GM18861 (cell line): ENCODE data around the gene INKA1.

Experiments used
- ATAC-seq: cut with Tn5 transposase; IDR thresholded peaks from one replicate; pipeline ENCODE4 v1.9.1; 2021; ENCODE audit not compliant: unreplicated experiment

INKA1 gene

DNA sequence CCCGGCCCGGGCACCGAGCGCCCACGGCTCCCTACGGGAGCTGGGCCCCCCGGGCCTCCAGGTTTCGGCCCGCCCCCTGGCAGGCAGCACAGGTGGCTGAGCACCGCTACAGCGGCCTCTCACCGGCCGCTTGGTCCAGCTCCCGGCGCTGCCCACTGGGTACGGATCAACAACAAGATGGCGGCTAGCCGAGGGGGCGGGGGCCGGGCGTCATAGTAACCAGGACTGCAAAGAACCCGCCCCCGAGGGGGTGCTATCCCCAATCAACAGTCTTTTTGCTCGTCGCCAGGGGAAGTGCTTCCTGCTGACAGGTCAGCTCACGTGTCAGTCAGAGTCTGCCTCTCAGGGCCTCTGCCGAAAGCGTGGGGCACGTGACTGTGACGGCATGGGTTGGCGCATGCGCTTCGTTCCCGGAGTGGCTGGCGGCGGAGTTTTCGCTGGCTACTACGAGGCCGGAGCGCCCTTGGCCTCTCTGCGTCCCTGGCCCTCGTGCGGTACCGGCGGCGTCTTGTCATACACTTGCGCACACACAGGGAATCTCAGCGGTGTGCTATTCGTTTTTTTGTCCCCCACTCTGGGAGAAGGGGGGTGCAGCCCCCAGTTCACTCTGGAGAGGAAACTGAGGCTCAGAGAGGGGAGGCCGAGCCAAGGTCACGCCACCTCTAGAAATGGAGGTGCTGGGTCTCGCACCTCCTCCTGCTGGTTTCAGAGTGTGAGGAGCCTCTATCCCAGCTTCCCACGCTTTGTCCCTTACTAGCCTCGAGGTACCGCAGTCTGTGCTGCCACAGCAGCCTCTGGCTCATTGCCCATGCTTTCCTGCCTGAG, 16.5 kb upstream of the INKA1 start, which contains the start of gene IP6K1:
Gene IP6K1, minus strand, starts transcription at position 186 of the 825 bp plus-strand sequence. CDS start 38,502 bp downstream, outside the sequence.
- peak; percentile 98 for ATAC-seq

DNA sequence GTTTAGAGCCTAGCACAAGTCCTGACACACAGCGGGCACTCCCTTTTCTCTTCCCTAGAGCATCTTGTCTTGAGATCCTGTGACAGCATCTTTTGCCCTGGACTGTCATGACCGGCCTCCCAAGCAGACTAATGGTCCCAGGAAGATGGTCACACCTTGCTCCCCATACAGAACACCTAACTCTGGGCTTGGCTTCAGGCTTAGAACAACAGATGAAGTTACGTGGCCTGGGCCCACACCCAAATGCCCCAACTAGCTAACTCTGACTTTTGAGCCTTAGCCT, 15.9 kb upstream of the INKA1 start:
- ATAC-seq: no peak

DNA sequence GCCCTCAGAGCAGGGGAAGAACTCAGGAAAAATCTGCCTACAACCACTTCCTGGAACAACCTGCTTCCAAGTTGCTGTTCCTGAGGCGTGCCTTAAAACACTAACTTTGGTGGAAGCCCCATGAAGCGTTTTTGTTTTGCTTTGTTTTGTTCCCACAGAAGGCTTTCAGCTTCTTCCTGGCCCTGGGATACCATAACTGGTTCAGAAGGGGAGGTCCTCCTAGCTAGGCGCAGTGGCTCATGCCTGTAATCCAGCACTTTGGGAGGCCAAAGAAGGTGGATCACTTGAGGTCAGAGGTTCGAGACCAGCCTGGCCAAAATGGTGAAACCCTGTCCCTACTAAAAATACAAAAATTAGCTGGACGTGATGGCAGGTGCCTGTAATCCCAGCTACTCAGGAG, 15.5 kb upstream of the INKA1 start:
- ATAC-seq: no peak

DNA sequence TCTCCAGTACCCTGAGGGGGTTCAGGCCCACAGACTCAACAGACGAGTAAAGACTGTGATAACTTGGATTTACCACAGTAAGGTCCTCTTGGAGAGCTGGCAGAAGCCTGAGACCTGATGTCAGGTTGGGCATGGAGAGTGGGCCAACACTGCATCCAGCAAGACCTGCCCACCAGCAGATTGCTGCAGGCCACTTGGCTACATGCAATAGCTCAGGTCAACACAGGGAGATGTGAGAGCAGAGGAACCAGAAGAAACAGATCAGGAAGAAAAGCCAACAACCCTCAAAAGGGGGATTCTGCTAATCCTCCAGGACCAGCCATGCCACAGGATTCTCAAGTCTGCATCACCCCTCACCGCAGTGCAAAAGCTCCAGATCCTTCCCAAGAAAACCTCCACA, 15.0 kb upstream of the INKA1 start:
- ATAC-seq: no peak

DNA sequence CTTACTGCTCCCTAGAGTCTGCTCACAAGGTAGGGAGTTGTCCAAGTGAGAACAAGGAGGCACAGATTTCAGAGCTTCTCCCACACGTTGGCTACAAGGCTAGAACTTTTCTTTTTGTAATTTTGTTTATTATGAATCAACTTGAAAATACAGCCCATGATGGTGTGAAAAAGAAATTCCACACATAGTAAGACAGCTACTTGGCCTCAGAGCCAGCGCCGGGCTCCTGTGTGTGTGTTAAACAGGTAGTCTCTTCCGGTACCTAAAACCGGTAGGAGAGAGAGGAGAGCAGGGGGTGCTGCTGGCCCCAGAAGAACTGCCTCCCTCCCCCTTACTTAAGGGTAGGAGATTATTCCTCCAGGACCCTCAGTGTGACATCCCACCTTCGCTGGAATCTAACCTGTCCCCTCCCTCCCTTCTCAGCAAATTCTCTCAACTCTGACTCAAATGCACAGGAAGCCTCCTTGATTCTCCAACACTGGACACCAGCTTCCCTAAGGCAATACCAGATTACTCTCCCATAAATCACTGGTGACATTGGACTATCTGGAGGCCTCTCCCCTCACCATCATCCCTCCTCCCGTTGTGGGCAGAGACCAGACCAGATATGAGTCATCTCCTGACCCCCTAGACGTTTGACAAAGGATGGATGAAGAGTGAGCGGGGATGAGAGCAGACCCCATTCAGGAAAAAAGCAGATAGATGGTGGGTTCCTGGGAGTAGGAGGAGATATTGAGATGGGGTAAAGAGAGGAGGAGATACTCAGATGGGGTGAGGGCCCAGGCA, 12.2 kb upstream of the INKA1 start:
- ATAC-seq: no peak

DNA sequence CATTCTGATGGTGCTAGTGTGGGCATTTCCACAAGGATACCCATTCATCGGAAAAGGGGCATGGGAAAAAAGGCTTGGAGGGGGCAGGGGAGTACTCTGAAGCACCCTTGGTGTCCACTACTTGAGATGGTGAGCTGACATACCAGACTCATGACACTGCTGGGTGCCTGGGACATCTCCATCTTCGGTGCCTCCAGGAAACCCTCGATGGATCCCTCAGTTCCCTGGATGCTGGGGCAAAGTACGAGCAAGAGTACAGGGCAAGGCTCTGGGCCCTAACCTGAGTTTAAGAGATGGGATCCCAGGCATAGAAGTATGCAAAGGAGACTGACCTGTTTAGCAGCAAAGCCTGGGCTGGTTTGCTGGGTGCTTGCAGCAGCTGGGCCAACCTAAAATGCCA, 11.5 kb upstream of the INKA1 start:
- no peak for ATAC-seq

DNA sequence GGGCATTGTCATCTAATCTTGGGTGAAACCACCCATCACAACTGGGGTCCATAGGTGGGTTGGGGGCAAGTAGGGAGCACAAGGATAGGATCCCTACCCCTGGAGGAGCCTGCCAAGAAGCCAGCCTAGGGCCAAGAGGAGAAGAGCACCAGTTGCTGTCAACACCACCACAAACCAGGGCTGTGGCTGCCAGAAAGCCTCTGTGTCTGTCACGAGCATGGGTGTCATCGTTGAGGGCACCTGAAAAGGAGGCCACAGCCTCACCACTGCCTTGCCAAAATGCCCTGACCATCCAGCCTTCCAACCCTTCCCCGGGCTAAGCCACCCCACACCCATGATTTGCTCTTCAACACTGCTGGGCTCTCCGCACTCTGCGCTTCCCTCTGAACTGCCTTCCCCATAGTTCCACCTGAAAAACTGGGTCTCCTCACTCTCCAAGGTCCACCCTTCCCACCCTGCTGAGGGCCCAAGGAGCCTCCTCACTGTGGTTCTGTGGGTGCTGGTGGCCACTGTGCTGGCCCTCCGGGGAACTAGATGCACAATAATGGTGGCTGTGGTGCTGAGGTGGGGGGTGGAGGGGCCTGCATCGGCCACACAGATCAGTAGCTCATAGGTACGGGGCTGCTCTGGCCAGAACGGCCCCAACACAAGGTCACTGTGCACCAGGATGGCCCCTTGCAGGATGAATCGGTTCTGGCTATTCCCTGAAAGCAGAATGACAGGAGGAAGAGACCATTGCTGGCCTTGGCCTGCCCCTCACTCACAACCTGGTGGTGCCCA, 10.5 kb upstream of the INKA1 start:
- ATAC-seq: no peak

DNA sequence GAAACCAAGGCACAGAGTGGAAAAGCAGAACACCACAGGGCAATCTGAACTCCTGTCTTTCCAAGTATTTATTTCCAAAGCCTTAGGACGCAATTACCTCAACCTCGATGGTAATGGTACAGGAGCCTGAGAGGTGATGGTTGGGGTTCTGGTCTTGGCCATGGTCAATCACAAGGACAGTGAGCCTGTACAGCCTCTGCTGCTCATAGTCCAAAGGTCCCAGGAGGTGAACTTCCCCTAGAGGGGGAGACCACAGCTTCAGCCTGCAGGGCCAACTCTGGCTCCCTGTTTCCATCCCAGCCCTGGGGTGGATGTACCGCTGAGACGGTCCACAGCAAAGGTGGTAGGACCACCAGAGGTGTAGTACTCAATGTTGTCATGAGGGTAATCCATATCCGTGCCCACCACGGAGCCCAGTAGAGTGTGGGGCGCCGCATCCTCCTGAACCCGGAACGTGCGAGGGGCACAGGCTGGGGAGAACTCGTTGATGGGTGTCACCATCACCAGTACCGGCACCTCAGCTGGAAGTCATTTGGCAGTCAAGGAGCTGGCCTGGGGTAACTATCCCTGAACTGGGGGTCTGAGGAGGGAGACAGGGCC, 9.5 kb upstream of the INKA1 start:
- no peak for ATAC-seq

DNA sequence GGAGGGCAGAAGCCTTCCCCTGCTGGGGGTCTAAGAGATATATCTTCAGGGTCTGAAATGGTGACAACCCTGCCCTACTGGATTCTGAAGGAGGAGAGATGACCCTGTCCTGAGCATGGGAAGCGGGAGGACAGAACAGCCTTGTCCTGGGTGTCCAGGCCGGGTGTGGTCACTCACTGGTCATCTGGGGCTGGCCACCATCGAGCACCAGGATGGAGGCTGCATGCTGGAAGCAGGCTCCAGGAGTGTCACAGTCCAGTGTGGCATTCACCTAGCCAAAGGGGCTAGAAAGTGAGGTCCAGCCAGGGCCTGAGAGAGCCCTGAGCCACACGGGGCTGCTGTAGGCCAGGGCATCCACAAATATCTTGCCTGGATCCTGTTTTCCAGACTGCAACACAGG, 8.6 kb upstream of the INKA1 start:
- ATAC-seq: no peak

DNA sequence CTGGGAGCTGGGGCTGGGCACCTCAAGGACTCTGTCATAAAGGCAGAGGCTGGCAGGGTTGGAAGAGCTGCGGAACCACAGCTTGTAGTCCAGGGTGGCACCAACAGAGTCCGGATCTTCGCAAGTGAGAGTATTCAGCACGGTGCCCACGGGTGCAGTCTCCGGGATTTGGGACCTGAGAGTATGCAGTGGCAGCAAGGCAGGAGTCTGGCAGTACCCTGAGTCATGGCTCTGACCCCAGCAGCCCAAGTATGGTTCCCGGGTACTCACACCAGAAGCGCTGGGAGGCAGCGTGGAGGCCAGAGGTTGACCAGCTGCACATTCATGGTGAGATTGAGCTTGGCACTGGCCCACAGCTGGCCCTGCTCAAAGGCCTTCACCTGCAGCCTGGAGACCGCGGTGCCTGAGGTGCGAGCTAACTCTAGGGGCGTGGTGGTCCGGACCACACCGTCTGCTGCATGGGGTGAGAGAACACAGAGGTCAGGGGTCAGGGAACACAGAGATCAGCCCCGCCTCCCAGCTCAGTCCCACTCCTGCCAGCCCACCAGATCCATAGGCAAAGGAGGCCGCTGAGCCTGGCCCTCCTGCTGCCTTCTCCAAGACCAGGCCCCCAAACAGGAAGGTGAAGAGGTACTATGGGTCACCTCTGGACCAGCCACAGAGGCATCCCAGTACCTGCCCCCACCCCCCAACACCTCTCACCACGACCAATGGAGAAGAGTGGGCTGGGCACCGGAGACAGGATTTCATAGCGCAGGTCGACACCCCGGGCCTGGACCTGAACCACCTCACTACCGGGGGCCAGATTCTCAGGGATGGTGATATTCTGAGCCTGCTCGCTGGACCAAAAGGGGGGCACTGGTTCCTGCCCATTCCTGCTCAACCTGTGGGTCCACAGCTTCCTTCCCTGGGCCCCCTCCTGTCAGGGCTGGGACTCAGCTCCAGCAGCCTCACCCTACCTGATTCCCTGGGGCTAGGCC, 7.8 kb upstream of the INKA1 start:
- ATAC-seq: no peak

DNA sequence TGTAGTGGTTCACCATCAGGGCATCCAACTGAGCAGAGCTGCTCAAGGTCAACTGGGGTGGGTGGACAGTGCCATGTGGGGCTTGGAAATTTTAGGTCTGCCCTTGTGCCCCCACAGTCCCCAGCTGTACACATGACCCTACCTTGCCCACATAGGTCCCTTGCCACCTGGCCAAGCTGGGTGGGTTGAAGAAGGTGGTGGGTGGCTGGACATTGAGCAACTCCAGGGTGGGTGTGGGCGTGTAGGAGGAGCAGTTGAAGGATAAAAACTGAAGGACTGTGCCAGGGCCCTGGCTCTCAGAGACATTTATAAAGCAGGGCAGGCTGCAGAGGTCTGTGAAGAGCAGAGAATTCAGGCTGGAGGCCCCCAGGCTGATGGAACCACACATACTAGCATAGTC, 4.0 kb upstream of the INKA1 start:
- ATAC-seq: no peak

DNA sequence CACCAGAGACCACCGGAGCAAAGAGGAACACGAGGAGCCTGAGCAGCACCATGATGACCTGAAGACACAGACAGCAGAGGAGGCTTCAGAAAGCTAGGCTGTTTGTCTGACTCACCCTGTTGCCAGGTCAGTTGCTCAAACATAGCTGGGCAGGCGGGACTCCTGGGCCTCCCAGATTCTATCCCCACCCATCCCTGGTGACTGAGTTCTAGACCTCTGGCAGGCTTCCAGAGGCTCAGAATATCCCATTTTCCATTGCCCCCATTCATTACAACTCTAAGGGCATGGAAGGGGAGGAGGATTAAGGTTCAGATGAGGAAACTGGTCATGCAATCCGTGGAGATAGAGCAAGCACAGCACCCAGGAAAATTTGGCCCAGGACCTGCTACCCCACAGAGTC, 3.3 kb upstream of the INKA1 start, which contains the start of gene CDHR4:
Gene CDHR4, minus strand, starts transcription at position 113 of the 400 bp plus-strand sequence. Its CDS starts 61 bp downstream, at position 52.
- no peak for ATAC-seq

DNA sequence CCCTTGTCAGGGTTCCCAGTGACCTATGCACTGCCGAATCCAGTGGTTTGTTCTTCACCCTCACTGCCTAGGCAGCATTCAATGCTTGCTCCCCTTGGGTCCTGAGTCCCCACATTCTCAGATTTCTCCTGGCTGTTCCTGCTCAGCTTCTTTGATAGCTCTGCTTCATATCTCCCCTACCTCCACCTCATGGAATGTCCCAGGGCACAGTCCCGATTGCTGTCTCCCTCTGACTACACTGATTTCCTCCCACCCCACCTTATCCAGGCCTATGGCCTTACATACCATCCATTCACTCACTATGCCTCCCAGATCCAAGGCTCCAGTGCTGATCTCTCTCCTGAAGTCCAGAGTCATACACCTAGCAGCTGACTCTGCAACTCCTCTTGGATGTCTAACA, 1.9 kb upstream of the INKA1 start:
- no peak for ATAC-seq

DNA sequence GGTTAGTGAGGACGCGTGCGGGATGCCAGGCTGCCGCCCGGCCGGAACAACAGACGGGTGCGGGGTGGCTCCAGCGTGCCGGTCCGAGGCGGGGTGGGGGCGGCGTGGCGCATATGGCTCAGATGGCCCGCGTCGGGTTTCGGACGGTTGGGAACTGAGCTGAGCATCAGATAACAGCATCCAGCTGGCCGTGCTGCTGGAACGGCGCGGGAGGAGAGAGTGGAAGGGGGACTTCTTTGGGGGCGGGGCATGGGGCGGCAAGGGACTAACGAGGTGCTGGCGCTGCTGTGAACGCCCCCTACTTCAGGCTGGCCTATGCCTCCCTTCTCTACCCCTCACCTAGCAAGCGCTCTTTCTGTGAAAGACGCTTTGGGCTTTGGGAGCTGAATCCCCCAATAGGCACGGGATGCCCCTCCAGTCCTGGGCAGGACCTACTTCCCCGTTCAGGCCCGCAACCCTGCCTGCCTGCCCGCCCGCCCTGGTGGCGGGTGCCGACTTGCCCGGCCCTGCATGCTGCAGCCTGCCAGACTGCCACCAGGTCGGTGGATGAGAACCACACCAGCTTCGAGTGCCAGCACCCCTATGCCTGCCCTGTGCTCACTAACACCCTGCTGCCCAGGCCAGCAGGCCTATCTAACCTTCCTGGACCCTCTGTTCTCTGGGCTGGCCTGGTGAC, 542 bp downstream of the INKA1 start:
- ATAC-seq: no peak

DNA sequence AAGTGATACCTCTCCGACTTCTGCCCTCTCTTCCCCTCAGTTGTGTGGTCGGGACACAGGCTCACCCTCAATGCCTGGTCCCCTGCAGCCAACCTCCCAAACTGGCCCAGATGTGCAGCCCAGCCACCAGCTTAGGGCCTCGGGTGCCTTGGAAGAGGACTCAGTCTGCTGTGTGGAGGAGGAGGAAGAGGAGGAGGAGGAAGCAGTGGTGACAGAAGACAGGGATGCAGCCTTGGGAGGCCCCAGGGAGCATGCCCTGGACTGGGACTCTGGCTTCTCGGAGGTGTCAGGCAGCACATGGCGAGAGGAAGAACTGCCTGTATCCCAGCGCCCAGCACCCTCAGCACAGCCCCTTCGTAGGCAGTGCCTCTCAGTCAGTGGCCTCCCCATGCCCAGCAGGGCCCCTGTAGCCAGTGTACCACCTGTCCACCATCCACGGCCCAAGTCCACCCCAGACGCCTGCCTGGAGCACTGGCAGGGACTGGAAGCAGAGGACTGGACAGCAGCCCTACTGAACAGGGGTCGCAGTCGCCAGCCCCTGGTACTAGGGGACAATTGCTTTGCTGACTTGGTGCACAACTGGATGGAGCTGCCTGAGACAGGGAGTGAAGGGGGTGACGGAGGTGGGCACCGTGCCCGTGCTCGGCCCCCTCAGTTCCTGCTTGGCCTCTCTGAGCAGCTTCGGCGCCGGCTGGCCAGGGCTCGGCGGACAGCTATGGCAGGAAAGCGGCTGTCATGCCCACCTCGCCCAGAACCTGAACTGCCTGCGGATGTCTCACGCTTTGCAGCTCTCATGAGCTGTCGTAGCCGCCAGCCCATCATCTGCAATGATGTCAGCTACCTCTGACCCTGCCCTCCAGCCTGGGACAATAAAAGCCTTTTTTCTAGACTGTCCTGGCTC, 1.3 kb downstream of the INKA1 start:
- ATAC-seq: no peak

DNA sequence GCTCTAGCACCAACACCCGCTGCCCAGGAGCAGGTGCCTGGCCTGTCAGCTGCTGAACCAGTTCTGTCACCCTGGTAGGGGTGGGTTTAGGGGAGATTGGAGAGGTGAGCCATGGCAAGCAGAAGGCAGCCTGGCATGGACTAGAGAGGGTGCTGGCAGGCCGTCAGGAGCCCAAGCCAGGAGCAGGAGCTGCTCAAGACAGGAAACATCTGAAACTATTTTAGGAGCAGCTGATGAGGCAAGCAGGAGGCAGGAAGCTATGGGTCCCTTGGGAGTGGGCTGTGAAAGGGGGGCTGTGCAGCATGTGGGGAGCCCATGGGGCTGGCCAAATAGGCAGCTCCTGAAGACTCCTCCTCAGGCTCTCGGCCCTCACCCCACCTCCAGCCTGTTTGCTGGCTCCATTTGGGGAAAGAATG, 2.3 kb downstream of the INKA1 start:
- ATAC-seq: no peak

DNA sequence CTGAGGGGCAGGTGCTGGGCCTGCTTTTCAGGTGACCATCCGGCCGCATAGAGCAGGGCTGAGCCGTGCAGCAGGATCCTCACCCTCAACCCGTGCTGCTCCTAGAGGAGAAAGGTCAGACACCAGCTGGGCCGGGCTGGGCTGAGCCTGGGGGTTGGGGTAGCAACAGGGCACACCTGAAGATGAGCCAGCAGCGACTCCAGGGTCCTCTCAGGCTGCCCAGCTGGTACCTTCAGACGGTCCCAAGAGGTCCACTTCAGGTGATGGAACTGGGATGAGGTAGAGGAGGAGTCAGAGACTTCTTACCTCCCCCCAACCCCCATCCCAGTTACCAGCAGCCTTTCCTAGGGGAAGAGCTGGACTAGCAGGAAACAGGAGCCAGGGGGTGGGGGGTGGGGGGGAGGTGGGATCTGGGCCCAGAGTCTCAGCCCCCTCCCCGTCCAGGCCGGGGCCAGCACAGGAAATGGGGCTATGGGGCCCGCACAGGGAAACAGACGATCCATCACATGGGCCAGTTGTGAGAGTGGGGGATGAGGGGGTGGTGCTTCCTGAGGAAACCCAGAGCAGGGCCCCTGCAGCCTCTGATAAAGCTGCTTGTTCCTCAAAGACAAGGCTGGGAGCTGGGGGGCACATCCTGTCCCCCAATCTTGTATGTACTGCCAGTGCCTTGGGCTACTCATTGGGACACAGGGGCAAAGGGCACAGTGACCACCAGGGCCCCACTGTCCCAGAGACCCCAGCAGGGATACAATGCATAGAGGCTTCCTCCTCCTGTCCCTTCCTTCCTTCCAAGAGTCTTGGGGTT, 3.0 kb downstream of the INKA1 start:
- ATAC-seq: no peak

DNA sequence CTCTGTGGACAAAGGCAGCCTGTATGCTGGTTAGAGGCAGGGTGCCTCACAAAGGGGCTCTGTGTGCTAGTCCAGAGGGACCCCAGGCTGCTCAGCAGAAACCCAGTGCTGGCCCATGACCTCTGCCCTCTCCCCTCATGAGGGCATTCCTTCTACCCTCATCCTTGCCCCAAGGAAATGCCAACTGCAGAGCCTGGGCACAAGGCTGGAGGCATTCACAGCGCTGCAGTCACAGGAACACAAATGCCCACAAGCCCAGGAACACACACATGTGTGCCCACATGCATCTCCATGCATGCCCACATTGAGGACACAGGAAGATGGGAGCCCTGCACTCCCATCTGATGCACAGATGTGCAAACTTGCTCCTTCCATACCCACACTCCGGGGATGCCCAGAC, 3.8 kb downstream of the INKA1 start:
- ATAC-seq: no peak
